D721Med (cell line): ENCODE measurements around the gene CKB.

Experiments used
- DNase-seq: peaks from one replicate; pipeline ENCODE4 v3.0.0; 2011; ENCODE audit warnings: low spot score; ENCODE audit not compliant: insufficient read length
- FAIRE-seq: peaks from 2 replicates; lab custom pipeline; 2011; peaks lifted over from hg19 to GRCh38; lab: Jason Lieb, UNC
- TF ChIP-seq, protein P1 (sequence below): IDR thresholded peaks from 2 replicates; pipeline ENCODE4 v1.5.1; 2012; ENCODE audit warnings: mild to moderate bottlenecking, control low read depth; ENCODE audit not compliant: insufficient read depth; ENCODE audit errors: missing control alignments

The CKB gene

DNA sequence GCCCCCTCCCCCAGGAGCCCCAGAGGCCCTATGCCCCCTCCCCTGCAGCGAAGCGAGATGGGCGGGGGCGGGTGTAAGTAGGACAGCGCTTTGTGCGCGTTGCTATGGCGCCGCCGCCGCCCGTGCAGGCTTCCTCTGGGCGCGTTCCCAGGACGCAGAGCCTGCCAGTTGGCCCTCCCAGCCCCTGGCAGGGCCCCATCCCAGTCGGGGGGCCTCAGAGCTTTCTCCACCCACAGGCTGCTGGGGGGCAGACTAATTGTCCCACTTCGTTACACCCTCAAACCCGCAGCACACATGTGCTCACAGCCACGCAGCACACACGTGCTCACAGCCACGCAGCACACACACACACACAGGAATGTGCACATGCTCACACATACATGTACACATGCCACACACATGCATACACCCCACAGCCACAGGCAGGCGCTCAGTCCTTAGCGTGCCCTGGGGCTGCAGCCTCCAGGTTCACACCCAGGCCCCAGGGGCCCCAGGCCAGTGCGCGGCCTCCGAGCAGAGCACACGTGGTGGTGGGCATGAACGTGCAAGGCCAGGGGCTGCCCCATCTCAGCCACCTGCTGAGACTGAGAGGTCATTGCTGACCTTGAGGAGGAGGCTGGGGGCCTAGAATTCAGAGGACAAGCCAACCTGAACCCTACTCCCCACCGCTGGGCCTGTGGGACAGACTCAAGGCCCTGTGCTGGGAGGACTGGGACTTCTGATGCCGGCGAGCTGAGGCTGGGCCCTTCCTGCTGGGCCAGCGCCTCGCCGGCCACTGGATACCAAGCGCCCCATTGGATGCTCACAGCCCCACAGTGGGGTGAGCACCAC is 22.0 kb upstream of the CKB start:
- no peak for DNase-seq
- TF ChIP-seq, protein P1, sequence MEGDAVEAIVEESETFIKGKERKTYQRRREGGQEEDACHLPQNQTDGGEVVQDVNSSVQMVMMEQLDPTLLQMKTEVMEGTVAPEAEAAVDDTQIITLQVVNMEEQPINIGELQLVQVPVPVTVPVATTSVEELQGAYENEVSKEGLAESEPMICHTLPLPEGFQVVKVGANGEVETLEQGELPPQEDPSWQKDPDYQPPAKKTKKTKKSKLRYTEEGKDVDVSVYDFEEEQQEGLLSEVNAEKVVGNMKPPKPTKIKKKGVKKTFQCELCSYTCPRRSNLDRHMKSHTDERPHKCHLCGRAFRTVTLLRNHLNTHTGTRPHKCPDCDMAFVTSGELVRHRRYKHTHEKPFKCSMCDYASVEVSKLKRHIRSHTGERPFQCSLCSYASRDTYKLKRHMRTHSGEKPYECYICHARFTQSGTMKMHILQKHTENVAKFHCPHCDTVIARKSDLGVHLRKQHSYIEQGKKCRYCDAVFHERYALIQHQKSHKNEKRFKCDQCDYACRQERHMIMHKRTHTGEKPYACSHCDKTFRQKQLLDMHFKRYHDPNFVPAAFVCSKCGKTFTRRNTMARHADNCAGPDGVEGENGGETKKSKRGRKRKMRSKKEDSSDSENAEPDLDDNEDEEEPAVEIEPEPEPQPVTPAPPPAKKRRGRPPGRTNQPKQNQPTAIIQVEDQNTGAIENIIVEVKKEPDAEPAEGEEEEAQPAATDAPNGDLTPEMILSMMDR = no peak
- FAIRE-seq = no peak

DNA sequence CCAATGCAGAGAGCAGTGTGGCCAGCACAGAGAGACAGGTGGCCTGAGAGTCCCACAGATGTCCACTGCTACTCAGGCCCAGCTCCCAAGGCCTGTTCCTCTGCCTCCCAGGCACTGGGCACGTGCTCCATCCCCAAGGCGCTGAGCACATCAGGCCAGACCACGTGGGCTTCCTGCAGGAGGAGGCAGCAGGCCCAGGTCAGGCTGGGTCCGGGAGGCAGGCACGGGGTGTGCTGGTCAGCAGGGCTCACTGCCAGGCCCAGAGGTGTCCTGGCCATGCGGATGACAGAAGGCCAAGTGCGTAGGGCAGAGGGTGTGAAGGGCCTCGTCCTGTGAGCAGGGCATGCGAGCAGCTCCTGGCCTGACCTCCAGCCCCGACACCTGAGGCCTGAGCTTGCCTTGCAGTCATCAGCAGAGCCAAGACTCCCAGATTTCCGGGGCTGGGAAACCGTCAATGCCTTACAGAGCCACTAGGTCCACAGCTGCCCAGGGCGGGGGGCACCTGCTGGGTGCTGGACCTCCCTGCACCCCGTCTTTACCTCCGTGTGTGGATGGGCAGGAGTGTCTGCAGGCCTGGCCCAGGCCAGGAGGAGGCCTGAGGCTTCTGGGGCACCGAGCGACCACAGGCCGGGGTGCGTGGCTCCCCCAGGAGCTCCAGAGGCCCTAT is 21.2 kb upstream of the CKB start:
- TF ChIP-seq, protein P1 = no peak
- FAIRE-seq (no peak), DNase-seq (no peak)

DNA sequence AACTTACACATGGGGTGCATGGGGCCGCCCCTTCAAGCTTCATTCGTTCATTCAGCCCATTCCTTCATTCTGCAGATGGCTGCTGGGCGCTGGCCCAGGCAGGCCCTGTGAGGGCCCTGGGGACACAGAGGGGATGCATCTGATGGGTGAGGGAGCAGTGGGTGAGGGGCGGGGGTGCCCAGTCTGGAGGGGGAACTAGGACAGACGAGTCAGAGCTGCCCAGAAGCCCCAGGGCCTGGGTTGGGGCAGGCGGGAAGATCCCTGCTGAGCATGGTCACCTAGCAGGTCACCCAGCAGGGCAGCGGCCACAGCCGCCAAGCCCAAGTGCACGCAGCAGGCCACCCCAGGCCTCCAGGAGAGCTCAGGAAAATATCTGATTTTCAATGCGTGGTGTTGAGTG is 20.5 kb upstream of the CKB start:
- no peak for FAIRE-seq

DNA sequence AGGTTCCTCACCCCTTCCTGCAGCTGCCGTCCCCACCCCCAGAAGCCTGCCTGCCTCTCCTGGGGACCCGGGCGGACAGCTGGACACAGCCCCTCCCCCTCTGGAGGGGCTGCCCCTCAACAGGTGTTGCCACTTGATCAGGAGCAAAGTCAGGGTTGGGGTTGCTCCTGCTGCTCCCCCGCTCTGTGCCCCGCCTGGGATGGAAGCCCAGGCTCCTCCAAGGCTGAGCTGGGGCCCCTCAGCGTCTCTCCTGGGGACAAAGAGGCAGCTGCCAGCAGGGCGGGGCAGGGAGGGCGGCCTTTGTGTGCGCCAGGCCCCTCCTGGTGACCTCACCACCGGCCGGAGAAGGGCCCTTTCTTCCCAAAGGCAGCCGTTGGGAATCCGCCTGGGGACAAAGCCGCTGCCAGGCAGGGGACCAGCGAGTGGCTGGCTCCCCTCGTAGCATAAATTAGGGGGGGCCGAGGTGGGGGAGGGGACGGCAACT is 20.0 kb upstream of the CKB start:
- TF ChIP-seq, protein P1 = no peak
- DNase-seq (no peak), FAIRE-seq (no peak)

More for the DNA sequence above, 20.5 kb upstream of the CKB start:
- DNase-seq = no peak
- TF ChIP-seq, protein P1 = no peak

DNA sequence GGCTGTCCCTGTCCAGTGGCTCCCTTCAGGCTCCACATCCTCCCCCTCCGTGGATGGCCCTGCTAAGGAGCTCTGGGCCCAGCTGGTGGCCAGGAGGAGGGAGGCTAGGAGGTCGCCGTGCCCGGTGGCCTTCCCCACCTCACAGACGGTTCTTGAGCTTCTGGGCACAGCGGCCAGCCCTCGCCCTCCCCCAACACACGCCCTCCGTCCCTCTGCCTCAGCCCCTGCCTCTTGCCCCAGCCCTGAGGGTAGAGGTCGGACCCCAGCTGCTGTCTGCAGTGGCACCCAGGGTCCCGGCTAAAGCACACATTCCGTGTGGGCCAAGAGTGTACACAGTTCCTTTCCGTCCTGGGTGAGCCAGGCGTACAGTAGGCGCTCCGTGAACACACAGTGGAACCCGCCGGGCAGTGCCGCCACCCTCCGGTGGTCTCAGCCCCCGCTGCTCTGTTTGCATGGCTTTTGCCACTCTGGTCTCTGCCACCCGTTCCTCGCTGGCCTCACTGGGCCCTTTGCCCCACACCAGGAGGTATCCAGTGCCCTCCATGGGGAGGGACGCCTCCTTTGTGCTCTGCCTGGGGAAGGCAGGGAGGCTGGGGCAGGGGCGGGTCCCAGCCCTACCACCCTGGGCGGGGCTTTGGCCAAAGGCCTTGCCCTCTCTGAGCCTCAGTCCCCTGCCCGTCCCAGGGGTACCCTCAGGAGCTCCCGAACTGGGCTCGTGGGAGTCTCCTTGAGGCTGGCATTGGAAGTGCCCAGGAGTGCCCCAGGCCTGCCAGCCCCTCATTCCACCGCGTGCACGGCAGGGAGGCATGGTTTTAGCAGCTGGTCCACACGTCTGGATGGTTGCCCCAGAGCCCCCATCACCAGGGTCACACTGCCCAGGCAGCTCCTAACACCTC is 19.3 kb upstream of the CKB start:
- TF ChIP-seq, protein P1 = no peak
- DNase-seq = no peak
- FAIRE-seq = no peak

DNA sequence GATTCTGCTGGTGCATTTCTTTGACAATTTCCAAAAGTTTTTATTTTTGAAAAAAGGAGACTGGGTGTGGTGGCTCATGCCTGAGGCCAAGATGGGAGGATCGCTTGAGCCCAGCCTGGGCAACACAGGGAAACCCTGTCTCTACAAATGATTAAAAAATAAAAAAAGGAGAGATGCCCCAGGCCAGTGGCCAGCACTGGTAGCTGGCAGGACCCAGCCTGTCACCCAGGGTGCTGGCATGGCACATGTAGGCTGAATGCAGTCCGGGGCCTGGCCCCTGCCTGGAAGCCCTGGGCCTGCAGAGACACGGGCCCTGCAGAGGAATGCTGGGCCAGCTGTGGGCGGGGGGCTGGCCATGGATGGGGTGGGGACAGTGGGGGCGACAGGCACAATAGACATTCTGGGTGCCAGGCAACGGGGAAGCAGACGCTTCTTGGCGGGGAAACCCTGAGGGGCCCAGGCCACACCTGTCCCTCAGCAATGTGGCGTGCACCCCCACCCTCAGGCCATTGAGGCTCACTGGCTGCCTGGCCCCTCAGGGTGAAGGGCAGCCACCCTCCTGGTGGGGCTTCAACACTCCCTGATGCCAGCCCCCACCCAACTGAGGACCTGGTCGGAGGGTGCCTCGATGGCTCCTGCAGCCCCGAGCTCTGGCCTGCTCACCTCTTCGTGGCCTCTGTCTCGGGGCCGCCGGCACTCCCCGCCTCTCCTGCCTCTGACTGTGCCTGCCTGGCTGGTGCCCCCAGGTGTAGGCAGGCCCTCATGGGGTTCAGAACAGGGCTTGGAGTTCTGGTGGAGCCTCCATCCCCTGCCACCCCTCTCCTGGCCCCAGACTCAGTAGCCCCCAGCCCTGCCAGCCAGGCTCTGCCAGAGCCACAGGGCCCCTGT is 18.4 kb upstream of the CKB start:
- TF ChIP-seq, protein P1 = no peak
- no peak for DNase-seq
- FAIRE-seq = no peak
